ENCODE results near the gene GPR55.
A peak's percentile ranks its signal among the peaks of the same experiment; 100 is the strongest.

The GPR55 gene

DNA sequence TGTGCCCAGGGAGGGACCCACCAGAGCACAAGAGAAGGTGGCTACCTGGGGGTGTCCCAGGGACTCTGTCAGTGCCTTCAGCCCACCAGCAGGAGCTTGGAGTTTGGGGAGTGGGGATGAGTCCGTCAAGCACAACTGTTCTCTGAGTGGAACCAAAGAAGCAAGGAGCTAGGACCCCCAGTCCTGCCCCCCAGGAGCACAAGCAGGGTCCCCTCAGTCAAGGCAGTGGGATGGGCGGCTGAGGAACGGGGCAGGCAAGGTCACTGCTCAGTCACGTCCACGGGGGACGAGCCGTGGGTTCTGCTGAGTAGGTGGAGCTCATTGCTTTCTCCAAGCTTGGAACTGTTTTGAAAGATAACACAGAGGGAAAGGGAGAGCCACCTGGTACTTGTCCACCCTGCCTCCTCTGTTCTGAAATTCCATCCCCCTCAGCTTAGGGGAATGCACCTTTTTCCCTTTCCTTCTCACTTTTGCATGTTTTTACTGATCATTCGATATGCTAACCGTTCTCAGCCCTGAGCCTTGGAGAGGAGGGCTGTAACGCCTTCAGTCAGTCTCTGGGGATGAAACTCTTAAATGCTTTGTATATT, 46.3 kb downstream of the GPR55 start:
- DNase-seq, result no peak

DNA sequence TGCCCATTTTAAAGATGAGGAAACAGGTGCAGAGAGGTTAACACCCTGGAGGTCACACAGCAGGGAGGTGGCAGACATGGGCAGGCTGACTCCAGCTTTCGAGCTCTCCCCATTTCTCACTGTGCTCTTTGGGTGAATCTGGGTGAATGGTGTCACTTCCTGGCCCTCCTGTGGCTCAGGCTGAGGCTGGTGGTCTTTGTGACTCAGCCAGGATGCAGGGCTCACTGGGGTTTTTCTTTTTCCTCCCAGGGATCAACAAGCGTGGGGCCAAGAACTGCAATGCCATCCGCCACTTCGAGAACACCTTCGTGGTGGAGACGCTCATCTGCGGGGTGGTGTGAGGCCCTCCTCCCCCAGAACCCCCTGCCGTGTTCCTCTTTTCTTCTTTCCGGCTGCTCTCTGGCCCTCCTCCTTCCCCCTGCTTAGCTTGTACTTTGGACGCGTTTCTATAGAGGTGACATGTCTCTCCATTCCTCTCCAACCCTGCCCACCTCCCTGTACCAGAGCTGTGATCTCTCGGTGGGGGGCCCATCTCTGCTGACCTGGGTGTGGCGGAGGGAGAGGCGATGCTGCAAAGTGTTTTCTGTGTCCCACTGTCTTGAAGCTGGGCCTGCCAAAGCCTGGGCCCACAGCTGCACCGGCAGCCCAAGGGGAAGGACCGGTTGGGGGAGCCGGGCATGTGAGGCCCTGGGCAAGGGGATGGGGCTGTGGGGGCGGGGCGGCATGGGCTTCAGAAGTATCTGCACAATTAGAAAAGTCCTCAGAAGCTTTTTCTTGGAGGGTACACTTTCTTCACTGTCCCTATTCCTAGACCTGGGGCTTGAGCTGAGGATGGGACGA, 47.1 kb downstream of the GPR55 start:
- DNase-seq, result no peak

DNA sequence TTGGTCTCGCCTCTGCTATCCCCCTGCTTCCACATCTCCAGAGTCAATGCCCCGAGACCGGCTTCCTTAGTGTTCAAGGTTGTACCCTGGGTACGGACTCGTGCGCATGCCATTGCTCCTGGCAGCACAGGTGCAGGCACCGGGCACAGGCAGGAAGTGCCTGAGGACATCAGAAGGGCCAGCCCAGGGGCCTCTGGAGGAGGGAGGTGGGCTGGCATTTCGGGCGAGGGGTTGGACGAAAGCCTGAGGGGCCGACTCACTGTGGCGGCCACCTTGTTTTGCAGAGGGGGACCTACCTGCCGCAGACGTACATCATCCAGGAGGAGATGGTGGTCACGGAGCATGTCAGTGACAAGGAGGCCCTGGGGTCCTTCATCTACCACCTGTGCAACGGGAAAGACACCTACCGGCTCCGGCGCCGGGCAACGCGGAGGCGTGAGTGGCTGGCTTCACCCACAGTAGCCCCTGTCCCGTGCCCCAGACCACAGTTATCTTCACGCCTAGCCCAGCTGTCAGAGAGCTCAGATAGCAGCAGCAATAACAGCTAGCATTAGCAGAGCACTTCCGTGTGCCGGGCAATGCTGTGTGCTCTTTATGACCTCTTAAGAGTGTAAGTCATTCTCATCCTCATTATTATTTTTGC, 47.8 kb downstream of the GPR55 start:
- no peak for DNase-seq

DNA sequence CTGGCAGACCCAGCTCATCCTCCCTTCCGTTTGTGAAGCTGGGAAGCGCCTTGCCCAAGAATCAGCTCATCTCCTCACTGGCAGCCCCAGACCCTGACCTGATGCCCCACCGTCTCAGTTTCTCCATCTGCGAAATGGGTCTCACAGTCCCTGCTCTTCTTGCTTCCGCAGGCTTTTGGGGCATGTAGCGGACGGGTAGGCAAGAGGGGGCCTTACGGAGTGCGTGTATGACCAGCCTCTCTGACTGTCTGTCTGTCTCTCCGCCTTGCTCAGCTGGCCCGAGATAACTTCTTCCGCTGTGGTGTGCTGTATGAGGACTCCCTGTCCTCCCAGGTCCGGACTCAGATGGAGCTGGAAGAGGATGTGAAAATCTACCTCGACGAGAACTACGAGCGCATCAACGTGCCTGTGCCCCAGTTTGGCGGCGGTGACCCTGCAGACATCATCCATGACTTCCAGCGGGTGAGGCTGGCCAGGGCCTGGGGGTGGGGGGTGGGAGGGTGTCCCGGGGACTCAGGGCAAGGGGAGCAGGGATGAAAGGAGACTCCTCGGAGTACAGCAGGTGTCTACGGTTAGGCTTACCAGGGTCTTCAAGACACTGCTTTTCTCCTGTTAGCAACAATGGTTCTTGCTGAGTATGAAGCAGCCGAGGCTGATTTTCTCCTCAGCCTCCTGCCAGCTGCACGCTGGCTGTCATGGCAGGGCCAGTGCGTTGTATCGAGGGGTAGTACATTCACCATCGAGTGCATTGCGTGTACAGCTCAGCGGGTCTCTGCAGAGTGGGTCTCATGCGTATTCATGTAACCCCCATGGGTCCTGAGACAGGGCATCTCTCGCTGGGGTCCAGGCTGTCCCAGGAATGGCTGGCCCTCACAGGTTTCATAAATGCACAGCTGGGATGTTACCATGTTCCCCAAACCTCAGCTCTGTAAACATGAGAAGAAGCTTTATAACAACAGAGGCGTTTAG, 49.4 kb downstream of the GPR55 start:
- DNase-seq, result no peak

DNA sequence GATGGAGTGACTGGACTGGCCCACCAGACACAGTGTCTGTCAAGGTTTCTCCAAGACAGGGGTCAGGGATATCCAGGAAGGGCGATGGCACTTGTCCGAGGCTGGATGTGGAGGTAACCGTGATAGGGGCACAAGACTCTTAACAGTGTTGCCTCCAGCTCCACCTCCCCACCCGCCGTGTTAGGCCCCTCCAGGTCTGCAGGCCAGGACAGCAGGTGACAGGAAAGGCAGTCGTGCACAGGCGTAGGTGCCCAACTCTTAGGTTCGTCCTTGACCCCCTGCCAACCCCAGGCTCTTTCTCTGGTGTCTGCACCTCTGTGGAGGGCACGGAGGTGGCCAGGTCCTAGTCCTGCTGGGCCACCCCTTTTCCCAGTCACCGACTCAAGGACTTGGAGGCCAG, 50.2 kb downstream of the GPR55 start:
- no peak for DNase-seq

DNA sequence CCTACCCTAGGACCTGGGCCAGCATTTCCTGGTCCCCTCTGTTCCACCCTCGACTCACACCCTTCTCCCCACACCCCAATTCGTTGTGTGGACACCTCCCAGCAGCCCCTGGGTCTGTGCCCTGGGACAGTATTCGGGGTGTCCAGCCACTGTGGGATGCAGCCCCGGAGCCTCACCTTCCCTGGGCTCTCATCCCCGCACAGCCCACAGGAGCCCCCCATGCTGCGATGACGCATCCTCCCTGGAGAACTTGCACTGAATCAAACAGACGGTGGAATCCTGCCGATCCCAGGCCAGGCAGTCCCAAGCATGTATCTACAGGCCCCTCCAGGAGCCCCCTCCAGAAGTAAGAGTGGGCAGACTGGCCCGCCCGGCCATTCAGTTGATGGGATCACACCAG, 50.6 kb downstream of the GPR55 start:
- no peak for DNase-seq

DNA sequence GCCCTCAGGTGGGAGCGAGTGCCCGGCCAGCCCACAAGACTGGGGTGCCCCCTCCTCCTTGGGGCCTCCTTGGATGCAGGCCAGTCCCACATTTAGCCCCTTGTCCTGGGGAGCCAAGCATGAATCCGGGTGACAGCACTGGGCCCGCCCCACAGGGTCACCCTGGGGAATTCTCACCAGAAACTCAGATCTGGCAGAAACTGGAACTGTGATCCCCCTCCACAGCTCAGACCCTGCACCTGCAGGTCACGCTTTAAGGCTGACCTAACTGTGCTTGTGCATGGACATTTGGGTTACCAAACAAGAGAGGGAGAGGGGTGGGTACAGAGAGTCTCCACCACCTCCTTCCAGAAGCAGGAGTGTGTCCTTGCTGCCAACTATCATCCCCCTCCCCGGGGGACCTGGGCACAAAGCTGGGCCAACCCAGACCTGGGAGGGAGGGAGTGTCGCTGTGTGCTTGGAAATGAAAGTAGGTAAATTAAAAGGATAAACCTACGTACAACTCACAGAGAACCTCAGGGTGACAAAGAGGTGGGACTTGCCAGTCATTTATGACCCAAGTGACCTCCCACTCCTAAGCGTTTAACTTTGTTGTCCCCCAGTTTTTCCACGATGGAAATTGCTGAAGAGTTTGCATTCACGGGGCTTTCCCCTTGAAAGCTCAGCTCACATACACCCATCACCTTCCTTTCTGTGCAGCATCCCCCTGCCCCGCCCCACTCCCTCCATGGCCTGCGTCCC, 51.2 kb downstream of the GPR55 start:
- DNase-seq, result no peak

DNA sequence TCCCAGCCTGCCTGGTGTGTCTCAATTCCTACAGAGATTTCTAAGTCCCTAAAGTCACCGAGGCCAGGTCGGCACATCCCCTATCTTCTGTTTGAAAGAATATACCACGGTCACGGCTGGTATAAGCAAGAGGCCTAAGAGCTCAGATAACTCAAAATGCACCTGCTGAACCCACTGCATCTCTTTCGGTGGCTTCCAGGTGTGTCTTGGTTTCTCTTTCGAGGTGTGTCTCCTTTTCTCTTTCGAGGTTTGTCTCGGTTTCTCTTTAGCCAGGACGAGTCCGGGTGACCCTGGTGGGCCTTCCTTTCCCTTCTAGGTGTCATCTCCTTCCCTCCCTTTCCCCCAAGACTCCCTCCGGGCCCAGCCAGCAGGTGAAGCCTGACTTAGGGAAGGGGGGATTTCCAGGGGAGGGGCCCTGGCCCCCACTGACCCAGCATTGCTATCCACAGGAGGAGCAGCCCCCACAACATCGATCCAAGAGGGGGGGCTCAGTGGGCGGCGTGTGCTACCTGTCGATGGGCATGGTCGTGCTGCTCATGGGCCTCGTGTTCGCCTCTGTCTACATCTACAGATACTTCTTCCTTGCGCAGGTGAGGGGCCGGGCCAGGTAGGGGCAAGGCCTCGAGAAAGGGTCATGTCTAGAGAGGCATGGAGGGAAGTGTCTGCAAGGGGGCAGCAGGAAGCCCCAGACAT, 51.9 kb downstream of the GPR55 start:
- DNase-seq, result no peak

DNA sequence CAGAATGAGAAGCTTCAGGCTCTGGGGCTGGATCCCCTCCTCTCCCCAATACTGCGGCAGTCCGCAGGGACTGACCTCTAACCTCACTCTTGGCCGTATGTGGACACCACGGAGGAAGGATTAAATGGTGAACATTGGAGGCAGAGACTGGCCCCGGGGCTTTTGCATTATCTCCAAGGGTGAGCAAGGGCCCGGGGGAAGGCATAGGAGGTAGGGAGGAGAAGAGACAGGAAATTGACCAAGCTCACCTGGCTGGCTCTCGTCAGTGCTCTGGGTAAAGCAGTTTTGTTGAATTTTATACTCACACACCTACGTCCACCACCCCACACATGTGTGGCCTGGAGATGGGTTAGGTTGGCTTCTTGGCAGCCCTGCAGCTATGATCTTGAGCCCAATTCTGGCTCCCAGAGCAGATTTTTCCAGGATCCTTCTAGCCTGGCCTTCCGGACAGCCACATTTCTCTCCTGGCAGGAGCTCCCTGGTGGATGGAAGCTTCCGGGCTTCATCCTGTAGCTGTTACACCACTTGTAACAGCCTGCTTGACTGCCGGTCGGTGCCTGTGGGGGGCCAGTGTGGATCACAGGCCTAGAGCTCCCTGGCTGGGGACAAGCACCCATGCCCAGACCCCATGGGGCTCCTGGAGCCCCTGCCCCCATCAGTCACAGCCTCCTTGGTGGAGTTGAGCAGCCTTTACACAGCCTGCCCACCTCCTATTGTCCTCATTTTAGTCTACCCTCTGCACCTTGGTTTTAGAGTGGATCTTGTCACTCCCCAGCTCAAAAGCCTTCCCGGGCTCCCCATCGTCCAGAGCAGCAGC, 52.7 kb downstream of the GPR55 start:
- peak in 1 of 14 donors; percentile 56 for DNase-seq

DNA sequence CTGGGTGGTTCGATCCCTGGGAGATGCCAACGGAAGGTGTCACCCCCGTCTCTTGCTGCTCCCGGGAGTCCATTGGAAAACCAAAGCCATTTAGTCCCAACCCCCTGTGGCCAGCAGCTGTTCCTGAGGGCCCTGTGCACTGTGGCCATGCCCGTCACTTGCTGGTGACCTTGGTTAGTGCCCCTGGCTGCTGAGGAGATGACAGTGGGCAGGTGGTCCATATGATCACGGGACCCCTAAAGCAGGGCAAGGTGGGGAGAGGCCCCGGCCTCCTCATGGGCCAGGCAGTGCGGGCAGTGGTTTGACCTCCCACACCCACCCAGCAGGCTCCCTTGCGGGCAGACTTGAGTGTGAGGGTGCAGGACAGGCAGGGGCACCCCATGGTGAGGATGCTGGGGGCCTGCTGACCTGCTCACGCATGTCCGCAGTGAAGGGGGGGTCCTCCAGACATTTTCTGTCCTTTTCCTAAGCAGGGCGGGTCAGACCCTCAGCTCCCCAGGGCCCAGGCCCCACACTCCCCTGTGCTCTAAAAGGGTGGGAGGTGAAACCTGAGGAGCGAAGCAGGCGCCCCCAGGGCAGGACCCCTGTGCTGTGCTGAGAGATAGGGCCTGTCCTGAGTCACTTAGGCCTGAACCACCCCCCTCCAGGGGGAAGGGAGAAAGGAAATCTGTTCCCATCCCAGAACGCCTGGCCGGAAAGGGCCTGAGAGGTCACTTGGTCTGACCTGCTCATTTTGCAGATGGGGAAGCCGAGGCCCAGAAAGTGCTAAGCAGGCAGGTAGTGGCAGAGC, 53.5 kb downstream of the GPR55 start:
- no peak for DNase-seq

DNA sequence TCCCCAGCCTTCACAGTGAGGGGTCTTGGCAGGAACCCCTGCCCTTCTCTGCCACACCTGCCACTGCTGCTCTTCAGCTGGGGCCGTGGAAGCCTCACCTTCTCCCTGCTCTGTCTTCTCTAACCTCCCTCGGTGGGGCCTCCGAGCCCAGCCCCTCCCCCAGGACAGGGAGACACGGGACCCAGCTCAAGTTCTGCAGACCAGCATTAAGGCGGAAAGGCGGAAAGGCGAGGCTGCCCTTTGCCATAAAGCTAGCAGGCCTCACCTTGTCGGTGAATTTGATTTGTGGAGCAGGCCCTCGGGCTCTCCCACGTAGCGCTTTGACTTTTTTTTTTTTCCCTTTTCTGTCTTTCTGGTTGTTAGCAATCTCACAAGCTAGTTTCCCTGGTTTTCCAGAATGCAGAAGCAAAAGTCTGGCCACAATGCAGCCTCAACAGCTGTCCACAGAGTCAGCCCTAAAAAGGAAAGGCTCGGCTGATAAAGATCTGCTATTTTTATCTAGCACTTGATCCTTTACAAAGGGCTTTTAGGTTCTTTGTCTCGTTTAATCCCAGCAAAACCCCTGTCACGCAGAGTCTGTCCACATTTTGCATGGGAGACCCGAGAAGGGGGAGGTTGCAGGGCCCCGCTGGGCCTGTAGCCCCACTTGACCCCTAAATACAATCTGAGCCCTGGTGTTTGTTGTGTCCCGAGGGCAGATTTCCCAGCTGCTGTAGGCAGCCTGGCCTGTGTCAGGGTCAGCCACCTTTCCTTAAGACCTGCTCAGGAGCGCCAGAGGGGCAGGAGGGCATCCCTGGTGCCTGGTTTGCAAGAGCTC, 54.3 kb downstream of the GPR55 start:
- DNase-seq, result no peak

DNA sequence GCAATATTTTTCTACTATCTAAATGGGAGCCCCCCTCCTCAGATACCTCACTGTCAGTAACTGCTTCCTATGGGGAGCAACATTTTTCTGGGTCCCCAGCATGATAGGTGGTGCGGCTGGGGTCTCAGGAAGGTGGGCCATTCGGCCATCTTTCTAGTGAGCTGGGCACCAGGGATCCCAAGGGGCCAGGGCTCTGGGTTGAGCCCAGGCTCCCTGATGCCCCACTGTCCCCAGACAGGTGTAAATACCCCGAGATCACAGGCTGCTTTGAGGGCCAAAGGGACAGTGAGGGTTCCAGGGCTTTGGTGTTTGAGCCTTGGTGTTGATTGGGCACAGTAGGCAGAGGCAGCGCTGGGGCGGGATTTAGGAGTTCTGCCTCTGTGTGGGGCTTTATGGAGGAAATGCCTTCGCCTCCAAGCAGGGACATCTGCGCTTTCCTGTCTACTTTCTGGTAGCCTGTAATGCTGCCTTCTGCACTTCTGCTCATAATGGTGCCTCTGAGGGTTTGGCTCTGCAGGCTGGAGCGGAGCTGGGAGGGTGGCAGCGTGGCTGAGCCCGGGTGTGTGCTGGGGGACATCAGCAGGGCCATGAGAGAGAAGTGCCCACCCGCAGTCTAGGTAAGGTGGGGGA, 55.0 kb downstream of the GPR55 start:
- DNase-seq, result no peak

DNA sequence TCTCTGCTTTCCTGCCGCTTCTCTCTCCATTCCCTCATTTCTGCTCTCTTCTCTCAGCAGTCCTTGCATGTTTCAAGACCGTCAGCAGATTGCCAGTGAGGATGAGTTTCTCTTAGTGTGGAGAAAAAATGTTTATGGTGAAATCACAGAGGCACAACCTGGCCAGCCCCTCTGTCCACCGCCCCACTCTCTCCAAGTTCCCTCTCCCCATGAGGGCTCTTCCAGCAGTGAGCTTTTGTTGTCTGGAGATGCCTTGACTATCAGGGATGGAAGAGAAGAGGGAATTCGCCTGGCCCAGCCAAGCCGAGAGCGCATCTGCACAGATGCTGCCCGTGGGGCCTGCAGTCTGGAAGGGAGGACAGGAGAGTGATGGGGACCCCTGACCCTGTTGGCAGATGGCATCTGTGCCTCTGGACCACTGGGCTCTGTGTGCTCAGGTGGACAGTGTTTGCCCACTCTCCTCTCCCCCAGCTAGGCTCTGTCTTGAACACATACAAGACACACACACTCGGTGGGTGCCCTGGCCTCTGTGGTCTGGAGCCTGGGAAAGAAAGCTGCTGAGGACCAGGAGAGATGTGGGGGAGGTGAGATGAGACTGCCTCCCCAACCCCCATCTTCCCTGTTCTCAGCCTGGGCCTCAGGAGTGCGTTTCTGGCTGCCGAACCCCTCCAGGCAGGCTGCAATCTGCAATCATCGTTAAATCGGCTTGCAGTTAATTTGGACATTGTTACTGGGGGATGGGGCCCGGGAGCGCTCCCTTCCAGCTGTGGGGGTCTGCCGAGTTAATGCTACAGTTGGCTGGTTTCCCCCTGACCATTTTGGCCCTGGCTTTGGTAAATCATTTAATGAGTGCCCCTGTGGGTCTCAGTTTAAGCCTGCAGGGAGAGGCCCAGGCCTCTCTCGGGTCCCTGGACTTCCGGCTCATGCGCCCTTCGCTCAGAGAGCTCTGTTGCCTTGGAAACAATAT, 55.8 kb downstream of the GPR55 start:
- no peak for DNase-seq

DNA sequence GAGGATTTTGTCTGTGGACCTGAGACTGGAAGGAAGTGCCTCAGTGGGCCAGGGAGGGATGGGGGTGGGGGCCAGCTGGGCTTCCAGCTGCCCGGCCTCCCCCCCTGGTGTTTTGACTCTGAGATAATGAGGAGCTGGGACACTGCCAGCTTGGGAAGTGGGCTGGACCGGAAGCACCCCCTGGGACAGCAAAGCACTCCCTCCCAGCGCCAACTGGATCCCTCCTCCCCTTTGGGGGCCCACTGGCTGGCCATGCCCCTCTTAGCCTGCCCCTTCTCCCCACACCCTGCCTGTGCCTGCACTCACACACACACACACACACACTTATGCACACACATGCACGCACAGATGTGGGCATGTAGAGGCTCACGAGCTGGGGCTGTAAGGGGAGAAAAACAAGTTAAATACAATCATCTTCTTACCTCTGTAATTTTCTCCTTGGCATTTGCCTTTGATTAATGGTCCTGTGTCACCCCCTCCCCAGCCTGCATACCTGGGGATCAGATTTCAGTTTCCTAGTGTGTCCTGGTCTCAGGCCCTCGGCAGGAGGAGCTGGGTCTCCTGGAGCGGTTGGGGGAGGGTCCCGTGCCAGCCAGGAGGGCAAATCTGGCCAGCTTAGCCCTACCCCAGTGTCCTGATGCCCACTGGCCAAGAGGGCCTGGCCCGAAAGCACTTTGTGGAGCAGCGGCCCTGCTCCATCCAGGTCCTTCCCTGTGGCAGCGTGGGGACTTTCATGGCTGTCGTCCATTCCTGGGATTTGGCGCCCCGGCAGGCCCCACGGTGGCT, 56.7 kb downstream of the GPR55 start:
- no peak for DNase-seq

DNA sequence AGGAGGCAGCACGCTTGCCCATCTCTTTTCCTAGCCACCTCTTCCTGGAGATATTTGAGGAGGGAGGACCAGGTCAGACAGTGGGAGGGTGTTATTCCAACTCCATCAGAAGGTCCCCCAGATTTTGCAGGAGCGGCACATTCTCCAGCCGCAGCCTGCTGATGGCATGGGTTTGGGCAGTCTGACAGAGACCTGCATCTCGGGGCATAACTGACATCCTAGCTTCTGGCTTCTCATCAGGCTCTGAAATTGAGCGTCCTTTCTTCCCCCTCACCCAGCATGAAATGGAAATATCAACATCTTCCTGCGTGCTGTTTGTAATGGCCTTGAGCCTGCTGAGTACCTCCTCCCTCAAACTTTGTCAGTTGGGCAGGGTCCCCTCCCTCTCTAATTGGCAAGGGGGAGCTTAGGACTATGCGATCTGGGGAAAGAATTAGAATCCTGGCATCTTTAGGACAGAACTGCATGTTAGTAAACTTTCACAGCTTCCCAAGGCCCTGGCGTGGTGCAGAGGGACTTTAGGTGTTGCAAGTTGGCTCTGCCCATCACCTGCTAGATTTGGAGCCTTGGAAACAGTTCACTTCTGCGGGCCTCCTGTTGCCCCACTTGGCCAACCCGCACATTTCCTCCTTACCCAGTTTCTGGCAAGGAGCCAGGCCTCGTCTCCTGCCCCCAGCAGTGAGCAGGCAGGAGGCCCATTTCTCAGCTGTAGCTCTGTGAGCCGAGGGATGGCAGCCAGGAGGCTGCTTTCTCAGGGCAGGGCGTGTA, 58.1 kb downstream of the GPR55 start:
- peak in 10 of 14 donors; percentile 20 to 75 (median 53) for DNase-seq

Data from C1 segment of cervical spinal cord (tissue), 14 donors.